ENCODE data around the gene ACER1. TPM values are rescaled to one million over a fixed set of nuclear protein-coding genes. Genes with fewer than 3 reads are reported as not detected.
A peak's percentile ranks its signal among the peaks of the same experiment; 100 is the strongest.

ACER1 gene
- total RNA-seq, 4 donors from 2014 or later: not detected

DNA sequence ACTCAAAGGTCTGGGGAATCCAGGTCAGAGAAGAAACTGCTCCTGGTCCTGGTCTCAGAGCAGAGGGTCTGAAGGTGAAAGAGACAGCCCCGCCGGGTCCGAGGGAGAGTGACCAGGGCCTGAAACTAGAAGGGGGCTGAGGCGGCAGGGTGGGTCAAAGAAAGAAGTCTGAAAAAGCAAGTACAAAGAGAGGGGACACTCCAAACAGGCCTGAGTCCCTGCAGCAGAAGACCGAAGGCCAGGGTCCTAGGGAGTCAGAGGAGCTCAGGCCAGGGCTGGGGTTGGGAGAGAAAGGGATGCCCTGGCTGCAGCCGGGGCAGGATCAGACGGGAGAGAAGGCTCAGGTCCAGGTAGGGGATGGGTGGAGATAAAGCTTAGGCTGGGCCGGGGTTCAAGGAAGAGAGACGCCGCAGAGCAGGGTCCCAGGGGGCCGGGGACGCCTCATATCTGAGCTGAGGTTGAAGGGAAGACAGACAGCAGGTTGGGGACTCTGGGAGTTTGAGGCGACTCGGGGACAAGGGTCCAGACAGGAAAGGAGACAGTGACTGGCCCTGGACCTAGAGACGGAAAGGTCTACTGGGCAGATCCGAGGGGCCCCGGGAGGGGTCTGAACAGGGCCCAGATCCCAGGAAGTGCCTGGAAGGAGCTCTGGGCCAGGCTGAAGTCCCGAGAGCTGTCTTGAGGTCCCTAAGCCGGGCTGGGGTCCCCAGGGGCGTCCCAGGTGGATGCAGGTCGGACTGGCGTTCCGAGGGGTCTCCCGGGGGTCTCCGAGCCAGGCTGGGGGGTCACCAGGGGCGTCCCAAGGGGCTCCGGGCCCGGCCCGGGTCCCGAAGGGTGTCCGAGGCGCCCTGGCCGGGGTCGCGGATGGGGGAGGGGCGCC, 54.4 kb downstream of the ACER1 start:
- no peaks in the 10 kb centered on the region for H3K27me3 ChIP-seq
- ATAC-seq: no peak
- no peaks in the 10 kb centered on the region for H3K9me3 ChIP-seq
- intact Hi-C loops (cut with DNase I; ENCODE audit: low total_unique reads): loop anchor here (5.0 to 10.0 kb wide), 3 partner anchors 93 to 377 kb away; partner anchors contain the start of genes ALKBH7, NDUFA11 and VMAC
- DNase-seq: no peak
- peaks cover 42 to 47% of the 10 kb centered on the region in 2 donors for H3K4me1 ChIP-seq
- H3K36me3 ChIP-seq: no peaks in the 10 kb centered on the region
- in situ Hi-C loops (cut with MboI; ENCODE audit: low sequenced_read_pairs in 4 of 4): loop anchor here in 1 of 4 donors (10.0 kb wide), 1 partner anchor 54 kb away; no protein-coding TSS in a partner anchor
- H3K27ac ChIP-seq: peak overlapping the region; percentile 85 to 91 (median 88)
- peak overlapping the region; percentile 70 to 92 (median 83) for H3K4me3 ChIP-seq
- no peak for TF ChIP-seq CTCF (IDR thresholded peaks at IDR 0.05 in 4 of 5, conservative IDR thresholded peaks at IDR 0.05 in 1 of 5)
- no peak for TF ChIP-seq POLR2A (IDR thresholded peaks at IDR 0.05)

GRCh38 chr19:6278051-6278450, 55.4 kb downstream of the ACER1 start:
- in situ Hi-C loops (cut with MboI; ENCODE audit: low sequenced_read_pairs in 4 of 4): loop anchor here in 1 of 4 donors (10.0 kb wide), 1 partner anchor 53 kb away; no protein-coding TSS in a partner anchor
- Histone ChIP-seq H3K27me3 (no peaks in the 10 kb centered on the region), H3K36me3 (no peaks in the 10 kb centered on the region), H3K27ac (peak overlapping the region; percentile 42 to 91 (median 87)), H3K9me3 (no peaks in the 10 kb centered on the region), H3K4me1 (peaks cover 50 to 56% of the 10 kb centered on the region in 2 donors), H3K4me3 (no peak overlapping the region)
- intact Hi-C loops (cut with DNase I; ENCODE audit: low total_unique reads): loop anchor here (5.0 to 10.0 kb wide), 3 partner anchors 94 to 376 kb away; partner anchors contain the start of genes ALKBH7, NDUFA11 and VMAC
- no peak for DNase-seq
- no peak for ATAC-seq
- no peak for TF ChIP-seq POLR2A (IDR thresholded peaks at IDR 0.05)
- TF ChIP-seq CTCF (IDR thresholded peaks at IDR 0.05 in 4 of 5, conservative IDR thresholded peaks at IDR 0.05 in 1 of 5): no peak

DNA sequence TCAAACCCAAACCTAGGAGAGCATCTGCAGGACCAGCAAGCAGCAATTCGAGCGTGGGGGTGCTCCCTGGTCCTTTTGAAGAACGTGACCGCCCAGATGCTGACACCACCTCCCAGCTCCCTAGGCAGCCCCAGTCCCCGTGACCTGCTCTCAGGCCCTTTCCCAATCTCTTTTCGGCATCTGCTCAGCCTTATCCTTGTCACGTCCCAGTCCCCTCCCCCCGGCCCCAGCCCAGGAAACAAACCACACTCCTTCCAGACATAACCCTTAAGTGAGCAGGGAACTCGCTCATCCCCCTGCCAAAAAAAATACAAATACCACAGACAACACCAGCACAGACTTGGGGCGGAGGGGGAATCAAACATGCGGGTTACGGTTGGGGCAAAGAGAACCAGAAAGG, 57.0 kb downstream of the ACER1 start:
- no peak for TF ChIP-seq CTCF (IDR thresholded peaks at IDR 0.05 in 4 of 5, conservative IDR thresholded peaks at IDR 0.05 in 1 of 5)
- TF ChIP-seq POLR2A (IDR thresholded peaks at IDR 0.05): no peak
- DNase-seq (peak; percentile 34 to 59), ATAC-seq (no peak)
- Histone ChIP-seq H3K4me3 (no peak overlapping the region), H3K36me3 (no peaks in the 10 kb centered on the region), H3K9me3 (no peaks in the 10 kb centered on the region), H3K27me3 (no peaks in the 10 kb centered on the region), H3K4me1 (peaks cover 66 to 72% of the 10 kb centered on the region in 2 donors), H3K27ac (peak overlapping the region; percentile 28 to 91 (median 64))
- in situ Hi-C loops (cut with MboI; ENCODE audit: low sequenced_read_pairs in 4 of 4) (loop anchor here in 1 of 4 donors (10.0 kb wide), 1 partner anchor 52 kb away; no protein-coding TSS in a partner anchor), intact Hi-C loops (cut with DNase I; ENCODE audit: low total_unique reads) (loop anchor here (5.0 to 10.0 kb wide), 3 partner anchors 96 to 374 kb away; partner anchors contain the start of genes ALKBH7, NDUFA11 and VMAC)

DNA sequence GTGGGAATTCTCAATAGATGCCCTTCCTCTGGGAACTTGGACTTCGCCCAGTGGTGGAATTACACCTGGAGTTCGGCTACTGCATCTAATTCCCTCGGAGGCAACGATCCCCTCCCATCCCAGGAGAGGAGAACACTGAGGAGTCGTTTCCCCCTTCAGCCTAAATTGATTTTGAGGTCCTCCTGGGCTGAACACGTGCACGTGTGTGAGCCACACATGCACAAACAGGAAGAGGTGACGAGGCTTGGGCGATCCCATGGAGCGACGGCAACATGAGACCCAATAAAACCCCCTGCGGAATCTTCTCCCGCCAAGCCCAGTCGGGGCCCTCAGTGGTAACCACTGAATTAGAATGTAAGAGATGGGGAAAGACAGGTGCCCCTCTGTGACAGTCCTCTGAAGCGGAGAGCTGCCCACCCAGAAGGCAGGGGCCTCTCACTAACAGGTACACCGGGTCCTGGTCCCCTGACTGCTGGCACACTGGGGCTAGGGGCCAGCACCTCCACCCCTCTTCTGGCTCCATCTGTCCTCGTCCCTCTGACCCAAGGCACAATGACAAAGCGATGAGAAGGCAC, 58.2 kb downstream of the ACER1 start:
- TF ChIP-seq CTCF (IDR thresholded peaks at IDR 0.05 in 4 of 5, conservative IDR thresholded peaks at IDR 0.05 in 1 of 5) (no peak), POLR2A (IDR thresholded peaks at IDR 0.05) (no peak)
- in situ Hi-C loops (cut with MboI; ENCODE audit: low sequenced_read_pairs in 4 of 4) (loop anchor here in 1 of 4 donors (10.0 kb wide), 1 partner anchor 50 kb away; no protein-coding TSS in a partner anchor), intact Hi-C loops (cut with DNase I; ENCODE audit: low total_unique reads) (loop anchor here (5.0 to 10.0 kb wide), 3 partner anchors 97 to 373 kb away; partner anchors contain the start of genes ALKBH7, NDUFA11 and VMAC)
- no peak for DNase-seq
- no peak for ATAC-seq
- H3K27ac ChIP-seq: peak overlapping the region; percentile 84 to 93 (median 90)
- H3K36me3 ChIP-seq: no peaks in the 10 kb centered on the region
- H3K27me3 ChIP-seq: no peaks in the 10 kb centered on the region
- H3K4me3 ChIP-seq: no peak overlapping the region
- H3K9me3 ChIP-seq: no peaks in the 10 kb centered on the region
- H3K4me1 ChIP-seq: peaks cover 78 to 80% of the 10 kb centered on the region in 2 donors
